Endothelial cell of umbilical vein (primary cell): ENCODE results near the gene PRKAR1B. TPM values are rescaled to one million over a fixed set of nuclear protein-coding genes. Genes with fewer than 3 reads are reported as not detected.

Source experiments
- BruUV-seq: library from RNA; stranded (reverse); fragments of 400-500 nt; replicated peaks from 2 replicates; lab custom pipeline; 2021; lab: Mats Ljungman, UMichigan
- CTCF ChIA-PET: fragments of 300-600, 350-600 bp; sonication (Branson Sonifier 250); formaldehyde crosslinking; loops from one replicate; lab custom pipeline; 2021; ENCODE audit warnings: antibody characterized with exemption, inconsistent platforms; lab: Charles Lee
- POLR2A ChIA-PET: fragments of 300-600, 350-600 bp; sonication (Branson Sonifier 250); formaldehyde crosslinking; loops from one replicate; lab custom pipeline; 2021; ENCODE audit warnings: antibody characterized with exemption, inconsistent platforms; lab: Charles Lee
- DNase-seq: peaks from one replicate; pipeline ENCODE4 v3.0.0-alpha.2; 2011; ENCODE audit warnings: low read depth, low spot score
- FAIRE-seq: peaks from 2 replicates; lab custom pipeline; 2011; peaks lifted over from hg19 to GRCh38; lab: Jason Lieb, UNC
- H2AFZ ChIP-seq: 2 replicates; pipeline ENCODE4 v1.6.0; 2012; ENCODE audit warnings: low read depth, low read length, control low read depth, inconsistent platforms
- H3K27ac ChIP-seq: 2 replicates; pipeline ENCODE4 v1.5.1; 2011; ENCODE audit warnings: low read depth, mild to moderate bottlenecking, control low read depth, low read length, moderate library complexity; ENCODE audit not compliant: insufficient read depth
- H3K27me3 ChIP-seq, 2 experiments: 2 replicates each; pipeline versions ENCODE4 v1.6.0 to v1.6.1; 2011; ENCODE audit warnings: low read length in 2 of 2, mixed read lengths in 1 of 2; ENCODE audit not compliant: control insufficient read depth in 2 of 2, insufficient read depth in 2 of 2
- H3K36me3 ChIP-seq, 2 experiments: 2 replicates in 1 of 2; 3 replicates in 1 of 2; pipeline ENCODE4 v1.5.1; 2011; ENCODE audit warnings: low read length in 2 of 2, mild to moderate bottlenecking in 1 of 2, moderate library complexity in 1 of 2; ENCODE audit not compliant: control insufficient read depth in 2 of 2, insufficient read depth in 2 of 2; ENCODE audit errors: extremely low read depth in 1 of 2
- H3K4me1 ChIP-seq: 3 replicates; pipeline ENCODE4 v1.5.1; 2011; ENCODE audit warnings: mild to moderate bottlenecking, low read length; ENCODE audit not compliant: control insufficient read depth, insufficient read depth; ENCODE audit errors: extremely low read depth
- H3K4me2 ChIP-seq: 2 replicates; pipeline ENCODE4 v1.6.1; 2011; ENCODE audit warnings: low read length, control low read depth, mixed read lengths; ENCODE audit not compliant: insufficient read depth
- H3K4me3 ChIP-seq, 3 experiments: fragments of 200-600 bp in 1 of 3; sonication (generic), shearing (Covaris generic) in 1 of 3; replicated peaks in 1 of 3; 2 replicates each; pipeline ENCODE4 v1.5.1; 2011 to 2016; ENCODE audit warnings: control low read depth in 3 of 3, low read length in 3 of 3, mild to moderate bottlenecking in 2 of 3, inconsistent platforms in 1 of 3, low read depth in 1 of 3, moderate library complexity in 1 of 3; ENCODE audit not compliant: insufficient read depth in 1 of 3
- H3K79me2 ChIP-seq: 2 replicates; pipeline ENCODE4 v1.6.0; 2012; ENCODE audit warnings: low read length, inconsistent platforms; ENCODE audit not compliant: control insufficient read depth, insufficient read depth
- H3K9ac ChIP-seq: replicated peaks from 2 replicates; pipeline ENCODE3; 2011; ENCODE audit warnings: low read length, control low read depth; ENCODE audit not compliant: insufficient read depth; ENCODE audit errors: extremely low read depth
- H3K9me1 ChIP-seq: replicated peaks from 3 replicates; pipeline ENCODE4 v1.6.0; 2011; ENCODE audit warnings: mild to moderate bottlenecking, low read length; ENCODE audit not compliant: control insufficient read depth, insufficient read depth; ENCODE audit errors: extremely low read depth
- H3K9me3 ChIP-seq: replicated peaks from 2 replicates; pipeline ENCODE4 v1.5.1; 2012; ENCODE audit warnings: low read length, inconsistent platforms; ENCODE audit not compliant: control insufficient read depth, insufficient read depth
- H4K20me1 ChIP-seq: replicated peaks from 2 replicates; pipeline ENCODE3; 2011; ENCODE audit warnings: mild to moderate bottlenecking, low read length; ENCODE audit not compliant: control insufficient read depth, insufficient read depth; ENCODE audit errors: extremely low read depth
- CTCF ChIP-seq, 2 donors: IDR thresholded peaks; 1 replicate in 1 of 2; 2 replicates in 1 of 2; pipeline ENCODE4 v1.5.1; 2011; ENCODE audit warnings: low read length in 2 of 2, mild to moderate bottlenecking in 2 of 2, moderate library complexity in 2 of 2, control low read depth in 1 of 2, inconsistent platforms in 1 of 2, low read depth in 1 of 2; ENCODE audit not compliant: insufficient read depth in 1 of 2; ENCODE audit errors: extremely low read depth in 1 of 2
- EZH2 ChIP-seq: IDR thresholded peaks from 2 replicates; pipeline ENCODE4 v1.6.1; 2012; ENCODE audit warnings: borderline replicate concordance, low read depth, mild to moderate bottlenecking, moderate library complexity, low read length, inconsistent platforms; ENCODE audit not compliant: severe bottlenecking
- FOS ChIP-seq: IDR thresholded peaks from 2 replicates; pipeline ENCODE4 v1.6.1; 2011; ENCODE audit warnings: mild to moderate bottlenecking, low read length, moderate library complexity, borderline replicate concordance; ENCODE audit not compliant: insufficient read depth
- GATA2 ChIP-seq: IDR thresholded peaks from 2 replicates; pipeline ENCODE4 v1.7.0; 2011; ENCODE audit warnings: low read depth, mild to moderate bottlenecking, moderate library complexity, mixed read lengths, low read length; ENCODE audit not compliant: insufficient read length, insufficient read depth
- JUN ChIP-seq: IDR thresholded peaks from 2 replicates; pipeline ENCODE4 v1.6.1; 2011; ENCODE audit warnings: borderline replicate concordance, low read depth; ENCODE audit not compliant: insufficient read length, insufficient read depth
- MYC ChIP-seq: IDR thresholded peaks from one replicate; pipeline ENCODE4 v1.6.1; 2011; ENCODE audit warnings: mild to moderate bottlenecking, low read depth, low read length
- POLR2A ChIP-seq: IDR thresholded peaks from 2 replicates; pipeline ENCODE4 v1.6.1; 2012; ENCODE audit warnings: low read depth, mild to moderate bottlenecking, control low read depth, low read length
- POLR2AphosphoS5 ChIP-seq: IDR thresholded peaks from 2 replicates; pipeline ENCODE4 v1.6.1; 2012; ENCODE audit warnings: low read depth, mild to moderate bottlenecking, control low read depth, low read length, moderate library complexity; ENCODE audit not compliant: insufficient read depth
- dilution Hi-C: fragments of 300-500 bp; cut with MboI; formaldehyde crosslinking; loops from one replicate; pipeline ENCODE4 v1.15.0; 2019; ENCODE audit warnings: low sequenced_read_pairs; ENCODE audit not compliant: extremely low pct_ligation_motif_present
- intact Hi-C: fragments of 100-400 bp; cut with micrococcal nuclease; formaldehyde crosslinking; loops from one replicate; pipeline ENCODE4 v1.10.0; 2022
- polyA plus RNA-seq, 4 experiments: library from polyadenylated mRNA; depleted of rRNA in 3 of 4; stranded (reverse) in 3 of 4; unstranded in 1 of 4; fragments of >200 nt; gene quantifications; 2 replicates each; pipeline versions ENCODE4 v1.2.1 to v1.2.3, GENCODE V29; 2011 to 2012; ENCODE audit warnings: missing spikeins in 1 of 4
- total RNA-seq: library from RNA; stranded (reverse); gene quantifications from 2 replicates; pipeline ENCODE4 v1.2.3, GENCODE V29; 2021
- TF ChIP-seq, protein P1 (sequence below): IDR thresholded peaks from 2 replicates; pipeline ENCODE4 v1.6.1; 2011; ENCODE audit not compliant: insufficient read depth, insufficient read length

PRKAR1B gene
- total and polyA plus RNA-seq, 2 donors (not counting 3 experiments of a cell fraction or from before 2014, with no cell fraction given), result 15.4 to 29.2 TPM

- DNase-seq (no peak), FAIRE-seq (no peak)
- H3K9me3 ChIP-seq, result no peaks in the 10 kb centered on the region
- dilution Hi-C loops (no loop called here), intact Hi-C loops (loop anchor here (5.0 kb wide), 1 partner anchor 63 kb away; no protein-coding TSS in a partner anchor)
- H2AFZ ChIP-seq, result no peak overlapping the region
- ChIA-PET CTCF (interaction anchor here (1.9 kb wide), 1 partner anchor 167 kb away, joined by 6 read pairs; no protein-coding TSS in a partner anchor), POLR2A (no interaction called here)
- H3K9me1 ChIP-seq, result no peaks in the 10 kb centered on the region
- no peaks in the 10 kb centered on the region for H4K20me1 ChIP-seq
- H3K36me3 ChIP-seq, result peaks cover 15 to 35% of the 10 kb centered on the region in 2 experiments
- H3K4me1 ChIP-seq, result no peaks in the 10 kb centered on the region
- H3K27me3 ChIP-seq, result no peaks in the 10 kb centered on the region
- H3K79me2 ChIP-seq, result peaks cover 7% of the 10 kb centered on the region
- no peak overlapping the region for H3K4me3 ChIP-seq
- no peak overlapping the region for H3K4me2 ChIP-seq
- TF ChIP-seq POLR2AphosphoS5 (no peak), FOS (no peak), EZH2 (no peak), CTCF (IDR thresholded peaks at IDR 0.05; ENCODE audit: extremely low read depth in 1 of 2, insufficient read depth in 1 of 2, low read depth in 1 of 2, low read length in 2 of 2) (no peak), MYC (no peak), GATA2 (no peak), POLR2A (no peak), JUN (no peak)
- TF ChIP-seq, protein P1, sequence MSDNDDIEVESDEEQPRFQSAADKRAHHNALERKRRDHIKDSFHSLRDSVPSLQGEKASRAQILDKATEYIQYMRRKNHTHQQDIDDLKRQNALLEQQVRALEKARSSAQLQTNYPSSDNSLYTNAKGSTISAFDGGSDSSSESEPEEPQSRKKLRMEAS, result no peak
- no peak overlapping the region for H3K9ac ChIP-seq
- H3K27ac ChIP-seq, result no peak overlapping the region
- BruUV-seq, result no TSS peak
Observed at GRCh38 chr7:499853-500485, 227.1 kb downstream of the PRKAR1B start.

Other genes starting within 250 kb of the PRKAR1B start
- 62.4 and 68.1 TPM in 2 replicates for gene PDGFA, start 207.4 kb downstream of the PRKAR1B start, total RNA-seq
- 17.4 and 23.2 TPM in 2 replicates for gene PDGFA, start 207.4 kb downstream of the PRKAR1B start, polyA plus RNA-seq
- gene DNAAF5, start 582 bp downstream of the PRKAR1B start, total RNA-seq, result 45.4 and 49.3 TPM in 2 replicates
- 65.5 and 81.8 TPM in 2 replicates for gene DNAAF5, start 582 bp downstream of the PRKAR1B start, polyA plus RNA-seq
- gene SUN1, start 105.2 kb upstream of the PRKAR1B start, total RNA-seq, result 142 and 158 TPM in 2 replicates
- 347 and 410 TPM in 2 replicates for gene SUN1, start 105.2 kb upstream of the PRKAR1B start, polyA plus RNA-seq
- 44.7 and 48.4 TPM in 2 replicates for gene GET4, start 149.3 kb upstream of the PRKAR1B start, total RNA-seq
- 58.1 and 64.8 TPM in 2 replicates for gene GET4, start 149.3 kb upstream of the PRKAR1B start, polyA plus RNA-seq
- gene ADAP1, start 227.4 kb upstream of the PRKAR1B start, total RNA-seq, result 0.46 and 0.49 TPM in 2 replicates
- 0.58 and 0.76 TPM in 2 replicates for gene ADAP1, start 227.4 kb upstream of the PRKAR1B start, polyA plus RNA-seq
- 10.6 and 11.3 TPM in 2 replicates for gene COX19, start 248.3 kb upstream of the PRKAR1B start, total RNA-seq
- gene COX19, start 248.3 kb upstream of the PRKAR1B start, polyA plus RNA-seq, result 4.7 and 6.8 TPM in 2 replicates